Measurements from ENCODE around the gene ACOXL.

DNA sequence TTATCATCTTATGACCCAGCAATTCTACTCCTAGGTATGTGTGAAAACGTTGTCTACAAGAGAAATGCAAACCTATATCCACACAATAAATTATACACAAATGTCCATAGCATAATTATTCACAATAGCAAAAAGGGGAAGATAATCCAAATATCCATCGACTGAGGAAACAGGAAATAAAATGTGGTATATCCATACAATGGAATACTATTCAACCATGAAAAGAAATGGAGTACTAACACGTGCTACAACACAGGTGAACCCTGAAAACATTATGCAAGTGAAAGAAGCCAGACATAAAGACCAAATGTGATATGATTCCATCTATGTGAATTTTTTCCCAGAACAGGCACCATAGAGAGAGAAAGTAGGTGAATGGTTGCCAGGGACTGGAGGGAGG lies 72.1 kb downstream of the ACOXL start:
- TF ChIP-seq, protein P1, sequence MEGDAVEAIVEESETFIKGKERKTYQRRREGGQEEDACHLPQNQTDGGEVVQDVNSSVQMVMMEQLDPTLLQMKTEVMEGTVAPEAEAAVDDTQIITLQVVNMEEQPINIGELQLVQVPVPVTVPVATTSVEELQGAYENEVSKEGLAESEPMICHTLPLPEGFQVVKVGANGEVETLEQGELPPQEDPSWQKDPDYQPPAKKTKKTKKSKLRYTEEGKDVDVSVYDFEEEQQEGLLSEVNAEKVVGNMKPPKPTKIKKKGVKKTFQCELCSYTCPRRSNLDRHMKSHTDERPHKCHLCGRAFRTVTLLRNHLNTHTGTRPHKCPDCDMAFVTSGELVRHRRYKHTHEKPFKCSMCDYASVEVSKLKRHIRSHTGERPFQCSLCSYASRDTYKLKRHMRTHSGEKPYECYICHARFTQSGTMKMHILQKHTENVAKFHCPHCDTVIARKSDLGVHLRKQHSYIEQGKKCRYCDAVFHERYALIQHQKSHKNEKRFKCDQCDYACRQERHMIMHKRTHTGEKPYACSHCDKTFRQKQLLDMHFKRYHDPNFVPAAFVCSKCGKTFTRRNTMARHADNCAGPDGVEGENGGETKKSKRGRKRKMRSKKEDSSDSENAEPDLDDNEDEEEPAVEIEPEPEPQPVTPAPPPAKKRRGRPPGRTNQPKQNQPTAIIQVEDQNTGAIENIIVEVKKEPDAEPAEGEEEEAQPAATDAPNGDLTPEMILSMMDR (IDR thresholded peaks at IDR 0.05; ENCODE audit: insufficient read depth, low read length, poor library complexity, severe bottlenecking), result no peak
- no peak for TF ChIP-seq EZH2phosphoT487 (conservative IDR thresholded peaks at IDR 0.05; ENCODE audit: low read length)
